DMS53 treated with DMSO at 0.1 percent for 48 hours (cell line): ENCODE results near the gene F2R.

ENCODE experiments used
- DNase-seq: peaks from one replicate; lab custom pipeline; 2025; ENCODE audit not compliant: unreplicated experiment; lab: John Stamatoyannopoulos, UW

Gene F2R

GRCh38 chr5:76690037-76690679 lies 25.8 kb upstream of the F2R start:
- no peak for DNase-seq

GRCh38 chr5:76690704-76691466 lies 25.0 kb upstream of the F2R start:
- no peak for DNase-seq

GRCh38 chr5:76691467-76692273 lies 24.3 kb upstream of the F2R start:
- DNase-seq, result no peak

- DNase-seq, result no peak
These were observed 23.7 kb upstream of the F2R start for GRCh38 chr5:76692274-76692540.

GRCh38 chr5:76692651-76693050 lies 23.3 kb upstream of the F2R start:
- DNase-seq, result no peak

GRCh38 chr5:76693141-76693540 lies 22.8 kb upstream of the F2R start:
- DNase-seq, result no peak

- DNase-seq, result no peak
These were observed 21.6 kb upstream of the F2R start for GRCh38 chr5:76694317-76694716.

- no peak for DNase-seq
These were observed 20.6 kb upstream of the F2R start for GRCh38 chr5:76695346-76695745.

GRCh38 chr5:76696251-76696650 lies 19.7 kb upstream of the F2R start:
- no peak for DNase-seq

- DNase-seq, result no peak
These were observed 18.3 kb upstream of the F2R start for GRCh38 chr5:76697670-76698069.

GRCh38 chr5:76700571-76700970 lies 15.4 kb upstream of the F2R start:
- DNase-seq, result no peak

- no peak for DNase-seq
These were observed 14.6 kb upstream of the F2R start for GRCh38 chr5:76701298-76701697.

GRCh38 chr5:76703707-76704106 lies 12.2 kb upstream of the F2R start:
- no peak for DNase-seq

GRCh38 chr5:76704131-76704663 lies 11.7 kb upstream of the F2R start:
- DNase-seq, result no peak

GRCh38 chr5:76705574-76705973 lies 10.4 kb upstream of the F2R start:
- no peak for DNase-seq

GRCh38 chr5:76709762-76710161 lies 6.2 kb upstream of the F2R start:
- no peak for DNase-seq

GRCh38 chr5:76710991-76711390 lies 4.9 kb upstream of the F2R start:
- no peak for DNase-seq

- peak; percentile 12 for DNase-seq
These were observed 1.0 kb upstream of the F2R start for GRCh38 chr5:76714751-76715485.

- no peak for DNase-seq
These were observed 515 bp upstream of the F2R start for GRCh38 chr5:76715486-76715735.

- no peak for DNase-seq
These were observed 681 bp downstream of the F2R start for GRCh38 chr5:76716456-76717157.
